T-helper 2 cell treated with Interferon-gamma antibody and Interleukin-4, amounts not matched to agents 100 ng/mL and 5 ng/mL, for 36 hours (primary cell): ENCODE results near the gene AQP1. TPM values are rescaled to one million over a fixed set of nuclear protein-coding genes. Genes with fewer than 3 reads are reported as not detected.

Source experiments
- intact Hi-C: fragments of 100-400 bp; cut with micrococcal nuclease; formaldehyde crosslinking; loops from one replicate; pipeline ENCODE4 v1.15.1; 2023
- total RNA-seq: library from RNA; stranded (reverse); gene quantifications from 2 replicates; pipeline ENCODE4 v1.2.3, GENCODE V29; 2022

The AQP1 gene
- total RNA-seq, 1 donor from 2014 or later, result not detected

- intact Hi-C loops, result no loop called here
Observed at GRCh38 chr7:30906014-30906413, 5.6 kb upstream of the AQP1 start.

GRCh38 chr7:30906515-30907240 lies 5.0 kb upstream of the AQP1 start:
- intact Hi-C loops, result no loop called here

GRCh38 chr7:30907527-30908267 lies 4.0 kb upstream of the AQP1 start:
- intact Hi-C loops, result no loop called here

GRCh38 chr7:30908681-30909080 lies 3.0 kb upstream of the AQP1 start:
- intact Hi-C loops, result no loop called here

GRCh38 chr7:30909431-30909830 lies 2.2 kb upstream of the AQP1 start:
- intact Hi-C loops, result no loop called here

- intact Hi-C loops, result no loop called here
Observed at GRCh38 chr7:30910411-30911073, 1.1 kb upstream of the AQP1 start.

GRCh38 chr7:30911133-30911532 lies 520 bp upstream of the AQP1 start:
- intact Hi-C loops, result no loop called here

- intact Hi-C loops, result no loop called here
Observed at GRCh38 chr7:30912021-30912730, 523 bp downstream of the AQP1 start.

- intact Hi-C loops, result no loop called here
Observed at GRCh38 chr7:30912731-30912985, 1.0 kb downstream of the AQP1 start.

GRCh38 chr7:30912986-30913811 lies 1.5 kb downstream of the AQP1 start:
- intact Hi-C loops, result no loop called here

GRCh38 chr7:30913821-30914515 lies 2.3 kb downstream of the AQP1 start:
- intact Hi-C loops, result no loop called here

- intact Hi-C loops, result no loop called here
Observed at GRCh38 chr7:30914596-30914995, 2.9 kb downstream of the AQP1 start.

GRCh38 chr7:30915005-30915601 lies 3.5 kb downstream of the AQP1 start:
- intact Hi-C loops, result no loop called here

GRCh38 chr7:30915751-30916150 lies 4.1 kb downstream of the AQP1 start:
- intact Hi-C loops, result no loop called here

GRCh38 chr7:30916255-30916654 lies 4.6 kb downstream of the AQP1 start:
- intact Hi-C loops, result no loop called here

GRCh38 chr7:30916767-30917166 lies 5.1 kb downstream of the AQP1 start:
- intact Hi-C loops, result no loop called here

GRCh38 chr7:30917216-30917893 lies 5.7 kb downstream of the AQP1 start:
- intact Hi-C loops, result no loop called here

- intact Hi-C loops, result no loop called here
Observed at GRCh38 chr7:30918676-30919075, 7.0 kb downstream of the AQP1 start.

GRCh38 chr7:30920021-30920583 lies 8.4 kb downstream of the AQP1 start:
- intact Hi-C loops, result no loop called here
